H1 (cell line): ENCODE measurements around the gene ACACA. TPM values are rescaled to one million over a fixed set of nuclear protein-coding genes. Genes with fewer than 3 reads are reported as not detected.

Experiments used
- CTCF ChIA-PET: fragments of 300-600 bp; sonication (Branson Sonifier 250); formaldehyde crosslinking; loops from one replicate; lab custom pipeline; 2021; ENCODE audit not compliant: partially characterized antibody; lab: Charles Lee
- POLR2A ChIA-PET: fragments of 300-600 bp; sonication (Branson Sonifier 250); formaldehyde crosslinking; loops from one replicate; lab custom pipeline; 2021; ENCODE audit warnings: inconsistent platforms; ENCODE audit not compliant: partially characterized antibody; lab: Charles Lee
- DNase-seq, 2 experiments: peaks; one replicate each; pipeline versions ENCODE4 v3.0.0 to v3.0.0-alpha.2; 2010 to 2022; ENCODE audit warnings: low spot score in 2 of 2, low read depth in 1 of 2, mixed read lengths in 1 of 2
- FAIRE-seq: peaks from 2 replicates; lab custom pipeline; 2011; peaks lifted over from hg19 to GRCh38; lab: Jason Lieb, UNC
- H2AFZ ChIP-seq: 2 replicates; pipeline ENCODE4 v1.8.1; 2012; ENCODE audit warnings: low read length, inconsistent platforms
- H2AK5ac ChIP-seq: 2 replicates; pipeline ENCODE4 v1.6.1; 2013; ENCODE audit warnings: low read depth, low read length
- H2BK120ac ChIP-seq: replicated peaks from 2 replicates; pipeline ENCODE3; 2013; ENCODE audit warnings: low read depth, low read length, inconsistent platforms
- H2BK12ac ChIP-seq: 2 replicates; pipeline ENCODE4 v1.6.1; 2013; ENCODE audit warnings: low read depth, low read length
- H2BK15ac ChIP-seq: 2 replicates; pipeline ENCODE4 v1.6.1; 2013; ENCODE audit warnings: low read length
- H2BK20ac ChIP-seq: 2 replicates; pipeline ENCODE4 v1.6.1; 2013; ENCODE audit warnings: low read length
- H2BK5ac ChIP-seq: 2 replicates; pipeline ENCODE4 v1.6.1; 2013; ENCODE audit warnings: low read depth, low read length
- H3K14ac ChIP-seq: 2 replicates; pipeline ENCODE4 v1.6.1; 2013; ENCODE audit warnings: inconsistent platforms; ENCODE audit not compliant: insufficient read length
- H3K18ac ChIP-seq: 2 replicates; pipeline ENCODE4 v1.6.1; 2013; ENCODE audit warnings: low read length; ENCODE audit errors: extremely low read depth
- H3K23ac ChIP-seq: 2 replicates; pipeline ENCODE4 v1.6.1; 2013; ENCODE audit warnings: inconsistent platforms; ENCODE audit not compliant: insufficient read length
- H3K23me2 ChIP-seq: 2 replicates; pipeline ENCODE4 v1.6.1; 2013; ENCODE audit warnings: low read depth, low read length
- H3K27ac ChIP-seq: 2 replicates; pipeline ENCODE4 v1.6.1; 2011; ENCODE audit warnings: low read depth, low read length, inconsistent platforms
- H3K27me3 ChIP-seq, 4 experiments: replicated peaks in 1 of 4; 1 replicate in 1 of 4; 2 replicates in 3 of 4; pipeline versions ENCODE4 v1.6.1 to v1.8.1; 2011 to 2013; ENCODE audit warnings: low read length in 3 of 4, mild to moderate bottlenecking in 3 of 4, inconsistent platforms in 2 of 4, mixed read lengths in 2 of 4, moderate library complexity in 1 of 4; ENCODE audit not compliant: control insufficient read depth in 3 of 4, insufficient read depth in 3 of 4; ENCODE audit errors: extremely low read depth in 1 of 4
- H3K36me3 ChIP-seq, 4 experiments: 2 replicates each; pipeline versions ENCODE4 v1.6.1 to v1.8.1; 2011 to 2013; ENCODE audit warnings: mild to moderate bottlenecking in 4 of 4, low read length in 3 of 4, moderate library complexity in 2 of 4, control low read depth in 1 of 4, inconsistent platforms in 1 of 4; ENCODE audit not compliant: insufficient read depth in 4 of 4, control insufficient read depth in 2 of 4
- H3K4ac ChIP-seq: replicated peaks from 2 replicates; pipeline ENCODE3; 2013; ENCODE audit warnings: low read length, low read depth, mixed read lengths, inconsistent platforms; ENCODE audit not compliant: insufficient read length
- H3K4me1 ChIP-seq, 4 experiments: replicated peaks in 1 of 4; 1 replicate in 1 of 4; 2 replicates in 3 of 4; pipeline versions ENCODE4 v1.6.1 to v1.8.1; 2011 to 2013; ENCODE audit warnings: low read length in 3 of 4, inconsistent platforms in 2 of 4, mixed read lengths in 1 of 4; ENCODE audit not compliant: insufficient read depth in 4 of 4, control insufficient read depth in 3 of 4
- H3K4me2 ChIP-seq, 2 experiments: 2 replicates each; pipeline versions ENCODE4 v1.6.1 to v1.8.1; 2011 to 2013; ENCODE audit warnings: low read depth in 2 of 2, low read length in 2 of 2, control low read depth in 1 of 2, inconsistent platforms in 1 of 2, mild to moderate bottlenecking in 1 of 2; ENCODE audit not compliant: insufficient read depth in 1 of 2
- H3K4me3 ChIP-seq, 4 experiments: fragments of 200-600, 300-600 bp in 1 of 4; sonication (generic), shearing (Covaris generic), sonication (Bioruptor Twin) in 1 of 4; 2 replicates each; pipeline versions ENCODE4 v1.5.1 to v1.8.1; 2011 to 2016; ENCODE audit warnings: low read length in 4 of 4, low read depth in 3 of 4, control low read depth in 2 of 4, inconsistent platforms in 2 of 4, mild to moderate bottlenecking in 2 of 4, mixed read lengths in 1 of 4, moderate library complexity in 1 of 4; ENCODE audit not compliant: insufficient read depth in 2 of 4; ENCODE audit errors: extremely low read depth in 1 of 4
- H3K56ac ChIP-seq: replicated peaks from 2 replicates; pipeline ENCODE3; 2013; ENCODE audit warnings: low read depth, mild to moderate bottlenecking, mixed read lengths, low read length, inconsistent platforms; ENCODE audit not compliant: insufficient read length
- H3K79me1 ChIP-seq: 2 replicates; pipeline ENCODE4 v1.6.1; 2013; ENCODE audit warnings: low read depth, low read length, control low read depth
- H3K79me2 ChIP-seq, 2 experiments: 2 replicates each; pipeline versions ENCODE4 v1.6.1 to v1.8.1; 2012 to 2013; ENCODE audit warnings: low read length in 2 of 2, mild to moderate bottlenecking in 2 of 2, inconsistent platforms in 1 of 2; ENCODE audit not compliant: insufficient read depth in 2 of 2, control insufficient read depth in 1 of 2
- H3K9ac ChIP-seq, 4 experiments: replicated peaks in 1 of 4; 1 replicate in 1 of 4; 2 replicates in 3 of 4; pipeline versions ENCODE4 v1.6.1 to v1.8.1; 2011 to 2013; ENCODE audit warnings: low read depth in 3 of 4, low read length in 3 of 4, control low read depth in 2 of 4, mild to moderate bottlenecking in 2 of 4, moderate library complexity in 2 of 4, inconsistent platforms in 1 of 4; ENCODE audit errors: extremely low read depth in 1 of 4
- H3K9me3 ChIP-seq, 2 experiments: 2 replicates each; pipeline versions ENCODE4 v1.6.1 to v1.8.1; 2012 to 2013; ENCODE audit warnings: mild to moderate bottlenecking in 2 of 2, moderate library complexity in 2 of 2, control low read depth in 1 of 2, inconsistent platforms in 1 of 2, low read depth in 1 of 2, low read length in 1 of 2, mixed read lengths in 1 of 2; ENCODE audit not compliant: insufficient read depth in 2 of 2
- H4K20me1 ChIP-seq, 2 experiments: replicated peaks in 1 of 2; 2 replicates each; pipeline versions ENCODE3 to v1.8.1; 2011 to 2013; ENCODE audit warnings: inconsistent platforms in 2 of 2, low read length in 2 of 2, mild to moderate bottlenecking in 1 of 2; ENCODE audit not compliant: insufficient read depth in 2 of 2, control insufficient read depth in 1 of 2
- H4K5ac ChIP-seq: 2 replicates; pipeline ENCODE4 v1.6.1; 2013; ENCODE audit warnings: low read length, low read depth, mixed read lengths, inconsistent platforms; ENCODE audit not compliant: insufficient read length
- H4K8ac ChIP-seq: 2 replicates; pipeline ENCODE4 v1.8.0; 2013; ENCODE audit warnings: mild to moderate bottlenecking, moderate library complexity, low read length, inconsistent platforms; ENCODE audit not compliant: insufficient read depth; ENCODE audit errors: extremely low read depth
- H4K91ac ChIP-seq: replicated peaks from 2 replicates; pipeline ENCODE3; 2013; ENCODE audit warnings: low read length, mixed read lengths, inconsistent platforms; ENCODE audit not compliant: insufficient read length
- ATF2 ChIP-seq: IDR thresholded peaks from 2 replicates; pipeline ENCODE4 v1.6.1; 2012; ENCODE audit warnings: low read length, inconsistent platforms
- E2F6 ChIP-seq: IDR thresholded peaks from 2 replicates; pipeline ENCODE4 v1.6.1; 2012; ENCODE audit warnings: inconsistent platforms
- EGR1 ChIP-seq: IDR thresholded peaks from 2 replicates; pipeline ENCODE4 v1.6.1; 2011; ENCODE audit warnings: low read depth, low read length, borderline replicate concordance
- EP300 ChIP-seq, 2 experiments: IDR thresholded peaks; 1 replicate in 1 of 2; 2 replicates in 1 of 2; pipeline ENCODE4 v1.6.1; 2011 to 2012; ENCODE audit warnings: low read depth in 2 of 2, low read length in 2 of 2, mild to moderate bottlenecking in 2 of 2, borderline replicate concordance in 1 of 2, inconsistent platforms in 1 of 2, moderate library complexity in 1 of 2
- JUND ChIP-seq: IDR thresholded peaks from 2 replicates; pipeline ENCODE4 v1.6.1; 2011; ENCODE audit warnings: mild to moderate bottlenecking, improper control_type of control experiment, low read length
- KDM4A ChIP-seq: IDR thresholded peaks from one replicate; pipeline ENCODE4 v1.7.1; 2012; ENCODE audit warnings: low read depth, mild to moderate bottlenecking, moderate library complexity, low read length, inconsistent platforms; ENCODE audit not compliant: severe bottlenecking
- POU5F1 ChIP-seq: IDR thresholded peaks from 2 replicates; pipeline ENCODE4 v1.6.1; 2011; ENCODE audit warnings: low read depth, mild to moderate bottlenecking, low read length, moderate library complexity
- SIX5 ChIP-seq: IDR thresholded peaks from 2 replicates; pipeline ENCODE4 v1.6.1; 2011; ENCODE audit warnings: mild to moderate bottlenecking, low read depth, low read length
- SRF ChIP-seq: IDR thresholded peaks from 2 replicates; pipeline ENCODE4 v1.6.1; 2011; ENCODE audit warnings: mild to moderate bottlenecking, low read depth, low read length, moderate library complexity
- TAF7 ChIP-seq: optimal IDR thresholded peaks from 2 replicates; pipeline ENCODE3; 2011; ENCODE audit warnings: low read depth, mild to moderate bottlenecking, inconsistent platforms, low read length, moderate library complexity, borderline replicate concordance
- TEAD4 ChIP-seq: IDR thresholded peaks from 2 replicates; pipeline ENCODE4 v1.6.1; 2012; ENCODE audit warnings: low read depth, low read length, inconsistent platforms, mixed read lengths
- WGBS, 2 experiments: shearing (Covaris generic) in 1 of 2; methylation state at CpG; one replicate each; pipeline versions ENCODE4 v1.1.6 to v1.1.7; 2013 to 2015; ENCODE audit warnings: low lambda C conversion rate in 2 of 2, mixed read lengths in 2 of 2, inconsistent platforms in 1 of 2, low coverage in 1 of 2, missing lambda C conversion rate in 1 of 2; ENCODE audit not compliant: insufficient replicate concordance in 2 of 2, insufficient coverage in 1 of 2, insufficient read length in 1 of 2; ENCODE audit errors: extremely low coverage in 1 of 2, missing lambda C conversion rate in 1 of 2; 5-methylcytosine and 5-hydroxymethylcytosine counted together
- polyA plus RNA-seq, 7 experiments: library from polyadenylated mRNA; depleted of rRNA in 3 of 7; stranded (reverse) in 5 of 7; unstranded in 2 of 7; fragments of >200 nt in 5 of 7; fragments of 200-250 nt in 2 of 7; gene quantifications; 1 replicate in 5 of 7; 2 replicates in 1 of 7; 4 replicates in 1 of 7; pipeline versions ENCODE4 v1.2.1 to v1.2.3, GENCODE V29; 2011 to 2013; ENCODE audit warnings: missing spikeins in 2 of 7, mixed read lengths in 2 of 7
- total RNA-seq: library from RNA; stranded (reverse); fragmentation: NEBNext Ultra II Directional; extraction: Animal tissue kit (Norgen Biotek cat#: 25700); gene quantifications from 2 replicates; pipeline ENCODE4 v1.2.1, GENCODE V29; 2021

Gene ACACA
- total and polyA plus RNA-seq, 2 of the 8 experiments (the other 6 are each of a cell fraction or from before 2014, with no cell fraction given), result 74.0 to 160 TPM

- WGBS, 2 experiments, result 100% methylated on average over 2 of the region's 2 CpGs; no CpG with 5 or more reads in 1 of the 2 experiments
- Histone ChIP-seq H3K56ac (no peak overlapping the region), H4K20me1 (no peaks in the 10 kb centered on the region), H4K91ac (no peak overlapping the region), H3K4ac (no peak overlapping the region), H2BK15ac (no peak overlapping the region), H3K4me2 (no peak overlapping the region), H3K79me2 (peaks cover 0 to 69% of the 10 kb centered on the region in 2 experiments; a peak in 3 of 4 replicates), H3K14ac (no peak overlapping the region), H3K23me2 (no peaks in the 10 kb centered on the region), H2BK5ac (no peak overlapping the region), H4K5ac (no peak overlapping the region), H2AFZ (no peak overlapping the region), H3K18ac (no peak overlapping the region), H3K79me1 (0 out of 2 replicates have a peak, but pooled peaks cover 5% of the 10 kb centered on the region), H3K9me3 (no peaks in the 10 kb centered on the region), H2AK5ac (no peak overlapping the region), H2BK20ac (no peak overlapping the region), H3K27ac (no peak overlapping the region), H3K36me3 (no peaks in the 10 kb centered on the region), H3K4me3 (no peak overlapping the region), H2BK120ac (no peak overlapping the region), H3K9ac (no peak overlapping the region), H3K4me1 (peaks cover 6 to 26% (median 14%) of the 10 kb centered on the region in 4 experiments; a peak in 5 of 7 replicates), H3K23ac (no peak overlapping the region), H4K8ac (no peak overlapping the region), H2BK12ac (no peak overlapping the region), H3K27me3 (no peaks in the 10 kb centered on the region)
- FAIRE-seq (no peak), DNase-seq (no peak)
- ChIA-PET CTCF (no interaction called here), POLR2A (interaction anchor here (0.7 kb wide), 1 partner anchor 71 kb away, joined by 3 read pairs; no protein-coding TSS in a partner anchor)
- TF ChIP-seq TEAD4, result no peak
- TF ChIP-seq TAF7, result no peak
- TF ChIP-seq E2F6, result no peak
- no peak for TF ChIP-seq ATF2
- TF ChIP-seq SRF, result no peak
- TF ChIP-seq POU5F1, result no peak
- TF ChIP-seq EGR1, result no peak
- TF ChIP-seq SIX5, result no peak
- no peak for TF ChIP-seq KDM4A
- no peak for TF ChIP-seq EP300 (IDR thresholded peaks at IDR 0.05; ENCODE audit: borderline replicate concordance in 1 of 2, low read depth in 2 of 2, low read length in 2 of 2)
- no peak for TF ChIP-seq JUND
Measured at GRCh38 chr17:37295888-37296287, 110.7 kb downstream of the ACACA start.
